Heart left ventricle (tissue), 16 donors: ENCODE results near the gene MACROD1. TPM values are rescaled to one million over a fixed set of nuclear protein-coding genes. Genes with fewer than 3 reads are reported as not detected.

Experiments
- ATAC-seq, 4 donors: fragments of 200-7000 bp; cut with Tn5 transposase; one replicate each; pipeline ENCODE4 v1.9.1; 2020 to 2022; ENCODE audit warnings: moderate library complexity in 4 of 4, mild to moderate bottlenecking in 3 of 4, moderate number of reproducible peaks in 1 of 4
- DNase-seq, 5 donors: peaks; one replicate each; pipeline ENCODE4 v3.0.0-alpha.2; 2020
- H3K27ac ChIP-seq, 12 donors: fragments of 200-600 bp; sonication (generic) in 4 of 12; one replicate each; pipeline versions ENCODE4 v1.5.0 to v1.8.0; 2016 to 2022; ENCODE audit warnings: mild to moderate bottlenecking in 2 of 12
- H3K27me3 ChIP-seq, 9 donors: fragments of 200-600 bp; sonication (generic) in 2 of 9; one replicate each; pipeline versions ENCODE4 v1.5.1 to v1.8.0; 2016 to 2022; ENCODE audit warnings: mild to moderate bottlenecking in 3 of 9
- H3K36me3 ChIP-seq, 9 donors: fragments of 200-600 bp; sonication (generic) in 2 of 9; one replicate each; pipeline versions ENCODE4 v1.5.0 to v1.8.0; 2018 to 2022; ENCODE audit warnings: mild to moderate bottlenecking in 2 of 9
- H3K4me1 ChIP-seq, 12 donors: fragments of 200-600 bp; sonication (generic) in 4 of 12; one replicate each; pipeline versions ENCODE4 v1.5.0 to v1.8.0; 2016 to 2022; ENCODE audit warnings: mild to moderate bottlenecking in 3 of 12
- H3K4me3 ChIP-seq, 12 donors: fragments of 200-600 bp; sonication (generic) in 4 of 12; one replicate each; pipeline versions ENCODE4 v1.5.0 to v1.8.0; 2017 to 2022; ENCODE audit warnings: mild to moderate bottlenecking in 9 of 12, moderate library complexity in 4 of 12
- H3K9me3 ChIP-seq, 12 donors: fragments of 200-600 bp; sonication (generic) in 4 of 12; one replicate each; pipeline versions ENCODE4 v1.5.0 to v1.8.0; 2016 to 2022; ENCODE audit warnings: mild to moderate bottlenecking in 1 of 12
- POLR2A ChIP-seq, 2 donors: fragments of 450-650 bp; IDR thresholded peaks; one replicate each; pipeline ENCODE4 v1.6.1; 2017; ENCODE audit warnings: antibody characterized with exemption in 2 of 2, mild to moderate bottlenecking in 2 of 2, moderate library complexity in 2 of 2
- WGBS, 4 donors: extraction: QIAGEN DNeasy Blood & Tissue Kit in 2 of 4; methylation state at CpG; one replicate each; pipeline versions ENCODE4 v1.1.5 to v1.1.7; 2013 to 2018; 5-methylcytosine and 5-hydroxymethylcytosine counted together
- intact Hi-C, 10 donors: fragments of 100-400 bp; cut with DNase I; formaldehyde crosslinking; loops; one replicate each; pipeline versions ENCODE4 v1.11.1 to v1.14.2; 2022
- polyA plus RNA-seq, 2 donors: library from polyadenylated mRNA; stranded (reverse); fragments of 200-250 nt; gene quantifications; one replicate each; pipeline ENCODE4 v1.2.3, GENCODE V29; 2013
- total RNA-seq, 9 donors: library from RNA; depleted of rRNA in 2 of 9; stranded (reverse); fragments of >200 nt in 2 of 9; fragmentation: NEBNext Ultra II Directional in 3 of 9; extraction: Animal tissue kit (Norgen Biotek cat#: 25700) in 3 of 9; gene quantifications; one replicate each; pipeline versions ENCODE4 v1.1.0 to v1.2.4, GENCODE V29; 2016 to 2023
- TF ChIP-seq, protein P1 (sequence below), 12 donors: fragments of 200-600 bp; sonication (generic) in 4 of 12; IDR thresholded peaks; one replicate each; pipeline versions ENCODE4 v1.5.0 to v1.8.0; 2018 to 2022; ENCODE audit warnings: antibody characterized with exemption in 12 of 12, mild to moderate bottlenecking in 5 of 12
- donor health status: ischemic (EF 13 %, LVEDD 7.1; RV severe dilation, severe dysfunction).
- donor health status: healthy with polysubstance abuse.
- donor health status: DM: no; HTN: yes; CAD: no.
- donor health status: DM: no; HTN: no; CAD: no.
- donor health status: ischemic (EF 25% LVEDD 6.9; RV normal size, moderate dysfunction).
- donor health status: ischemic (EF 25% LVEDD 5.7; RV mildly dilated, moderate dysfunction).
- donor health status: healthy.
- donor health status: DM: yes; HTN: yes; CAD: no.
- donor health status: ischemic (EF 35%, LVEDD 5.7; RV mildly dilated, moderate dysfunction).
- donor health status: nonischemic (EF 11% LVEDD 7.7; RV severe dilation, severe dysfunction).
- donor health status: DM: yes; HTN: yes; CAD: no.
- donor health status: PGD.
- donor health status: ischemic (EF 29% LVEDD 5.4; RV normal size, mild dysfunction).
- donor health status: nonischemic (EF 23%, LVEDD 6.1; RV moderate dilation, normal function).

MACROD1 gene
- total and polyA plus RNA-seq, 11 donors: 48.9 to 287 (median 116) TPM

DNA sequence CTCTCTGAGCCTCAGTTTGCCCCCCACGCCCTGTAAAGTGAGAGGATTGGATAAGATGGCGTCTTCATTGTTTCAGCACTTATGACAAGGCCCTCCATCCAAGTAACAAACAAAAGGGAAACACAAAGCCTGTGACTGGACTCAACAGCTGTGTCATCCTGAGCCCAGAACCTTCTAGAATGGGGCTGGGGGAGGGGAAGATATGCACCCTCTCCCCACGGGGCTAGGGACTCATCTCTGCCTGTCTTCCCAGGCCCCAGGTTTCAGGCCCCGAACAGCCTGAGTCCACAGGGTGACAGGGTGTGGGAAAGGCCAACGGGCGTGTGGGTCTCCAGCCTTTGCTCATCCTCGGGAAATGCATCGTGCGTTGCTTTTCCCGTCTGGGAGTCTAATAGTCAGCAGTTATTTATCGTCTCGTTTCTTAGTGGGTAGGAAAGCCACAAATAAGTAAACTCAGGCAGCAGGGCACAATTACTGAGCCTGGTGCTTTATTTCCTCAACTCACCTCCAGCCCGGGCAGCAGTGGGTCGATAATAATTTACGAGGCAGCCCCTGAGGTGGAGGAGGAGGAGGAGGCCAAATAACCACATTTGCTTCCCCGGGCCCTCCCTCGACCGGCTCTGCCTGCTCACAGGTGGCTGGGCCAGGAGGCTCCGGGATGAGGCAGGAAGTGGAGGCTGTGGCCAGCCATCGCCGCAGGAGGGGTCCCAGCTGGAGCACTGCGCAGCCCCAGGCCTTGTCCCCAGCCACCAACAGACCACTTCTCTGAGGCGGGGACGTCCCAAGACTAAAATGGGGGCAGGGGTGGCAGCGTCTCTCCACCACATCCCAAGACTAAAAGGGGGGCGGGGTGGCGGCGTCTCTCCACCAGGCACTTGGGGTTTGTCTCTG, 75.8 kb downstream of the MACROD1 start:
- no peak for DNase-seq
- no peak for ATAC-seq
- H3K4me1 ChIP-seq: peaks cover 0 to 42% (median 0%) of the 10 kb centered on the region in 12 donors

GRCh38 chr11:64089493-64089892, 76.4 kb downstream of the MACROD1 start:
- no peak for TF ChIP-seq POLR2A (IDR thresholded peaks at IDR 0.05)
- TF ChIP-seq, protein P1, sequence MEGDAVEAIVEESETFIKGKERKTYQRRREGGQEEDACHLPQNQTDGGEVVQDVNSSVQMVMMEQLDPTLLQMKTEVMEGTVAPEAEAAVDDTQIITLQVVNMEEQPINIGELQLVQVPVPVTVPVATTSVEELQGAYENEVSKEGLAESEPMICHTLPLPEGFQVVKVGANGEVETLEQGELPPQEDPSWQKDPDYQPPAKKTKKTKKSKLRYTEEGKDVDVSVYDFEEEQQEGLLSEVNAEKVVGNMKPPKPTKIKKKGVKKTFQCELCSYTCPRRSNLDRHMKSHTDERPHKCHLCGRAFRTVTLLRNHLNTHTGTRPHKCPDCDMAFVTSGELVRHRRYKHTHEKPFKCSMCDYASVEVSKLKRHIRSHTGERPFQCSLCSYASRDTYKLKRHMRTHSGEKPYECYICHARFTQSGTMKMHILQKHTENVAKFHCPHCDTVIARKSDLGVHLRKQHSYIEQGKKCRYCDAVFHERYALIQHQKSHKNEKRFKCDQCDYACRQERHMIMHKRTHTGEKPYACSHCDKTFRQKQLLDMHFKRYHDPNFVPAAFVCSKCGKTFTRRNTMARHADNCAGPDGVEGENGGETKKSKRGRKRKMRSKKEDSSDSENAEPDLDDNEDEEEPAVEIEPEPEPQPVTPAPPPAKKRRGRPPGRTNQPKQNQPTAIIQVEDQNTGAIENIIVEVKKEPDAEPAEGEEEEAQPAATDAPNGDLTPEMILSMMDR (IDR thresholded peaks at IDR 0.05): no peak
- Histone ChIP-seq H3K36me3 (no peaks in the 10 kb centered on the region), H3K9me3 (no peaks in the 10 kb centered on the region), H3K4me1 (peaks cover 0 to 45% (median 0%) of the 10 kb centered on the region in 12 donors), H3K27me3 (no peaks in the 10 kb centered on the region), H3K27ac (peak overlapping the region in 1 of 12 donors; percentile 29), H3K4me3 (no peak overlapping the region)
- intact Hi-C loops: no loop called here
- ATAC-seq (no peak), DNase-seq (no peak)
- 83 to 85% (median 84%) methylated on average over 7 of the region's 7 CpGs for WGBS, 4 donors

More for the DNA sequence above, 75.8 kb downstream of the MACROD1 start:
- Histone ChIP-seq H3K27ac (peak overlapping the region in 1 of 12 donors; percentile 29), H3K9me3 (no peaks in the 10 kb centered on the region), H3K36me3 (no peaks in the 10 kb centered on the region), H3K27me3 (no peaks in the 10 kb centered on the region), H3K4me3 (no peak overlapping the region)
- no peak for TF ChIP-seq POLR2A (IDR thresholded peaks at IDR 0.05)
- TF ChIP-seq, protein P1 (IDR thresholded peaks at IDR 0.05): no peak
- 87 to 90% (median 89%) methylated on average over 25 to 28 of the region's 28 CpGs for WGBS, 4 donors
- intact Hi-C loops: no loop called here

DNA sequence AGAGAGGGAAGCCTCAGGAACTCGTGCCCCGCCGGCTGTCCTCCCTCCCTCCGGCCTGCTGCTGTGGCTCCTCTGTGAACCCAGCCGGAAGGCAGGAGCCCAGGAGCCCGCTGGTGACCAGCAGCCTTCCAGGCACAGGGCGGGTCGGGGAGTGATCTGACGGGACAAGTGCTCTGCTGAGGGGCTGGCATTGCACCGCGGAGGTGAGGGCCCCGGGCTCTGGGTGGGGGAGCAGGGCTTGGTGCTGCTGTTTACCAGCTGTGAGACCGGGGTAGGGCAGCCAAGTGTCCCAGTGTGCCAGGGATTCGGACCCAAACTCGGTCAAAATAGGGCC, 76.9 kb downstream of the MACROD1 start:
- no peak for ATAC-seq
- TF ChIP-seq POLR2A (IDR thresholded peaks at IDR 0.05): no peak
- TF ChIP-seq, protein P1 (IDR thresholded peaks at IDR 0.05): no peak
- no peak for DNase-seq
- no peak overlapping the region for H3K27ac ChIP-seq
- no peaks in the 10 kb centered on the region for H3K36me3 ChIP-seq
- intact Hi-C loops: no loop called here
- no peaks in the 10 kb centered on the region for H3K9me3 ChIP-seq
- H3K4me1 ChIP-seq: peaks cover 0 to 48% (median under 1%) of the 10 kb centered on the region in 12 donors
- 83 to 95% (median 91%) methylated on average over 2 to 15 of the region's 15 CpGs for WGBS, 4 donors
- H3K27me3 ChIP-seq: no peaks in the 10 kb centered on the region
- no peak overlapping the region for H3K4me3 ChIP-seq

DNA sequence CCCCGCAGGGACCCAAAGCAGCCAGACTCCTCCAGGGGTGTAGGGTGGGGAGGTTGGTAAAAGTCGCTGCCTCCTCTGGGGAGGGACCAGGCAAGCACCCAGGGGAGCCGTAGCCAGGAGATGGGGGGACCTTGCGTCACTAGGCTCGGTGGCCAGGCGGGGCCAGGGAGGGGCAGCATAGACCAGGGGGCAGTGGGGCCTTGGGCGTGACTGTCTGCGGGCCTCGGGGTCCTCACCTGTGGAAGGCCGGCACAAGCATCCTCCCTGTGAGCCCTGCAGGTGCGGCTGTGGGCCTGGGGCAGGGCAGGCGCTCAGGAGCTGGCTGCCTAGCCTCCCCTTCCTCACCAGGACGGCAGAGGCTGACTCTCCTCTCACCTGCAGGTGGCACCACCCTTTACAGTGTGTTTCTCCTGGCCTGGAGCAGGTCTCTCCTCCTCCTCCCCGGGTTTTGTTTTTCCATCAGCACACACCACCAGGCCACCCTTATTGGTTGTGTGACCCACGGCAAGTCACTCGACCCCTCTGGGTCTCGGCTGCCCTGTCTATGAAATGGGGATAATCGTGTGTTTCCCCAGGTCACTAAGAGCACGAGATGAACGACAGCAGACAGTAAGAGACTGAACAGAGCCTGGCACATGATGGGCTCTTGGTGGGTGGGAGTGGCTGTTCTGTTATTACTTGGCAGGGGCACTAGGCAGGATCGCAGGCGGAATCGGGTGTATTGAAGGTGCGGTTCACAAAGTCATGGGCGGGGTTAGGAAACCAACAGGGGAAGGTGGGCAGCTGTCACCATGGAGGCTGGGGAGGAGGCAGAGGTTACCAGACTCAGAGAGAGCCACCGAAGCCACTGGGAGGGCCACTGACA, 77.5 kb downstream of the MACROD1 start:
- intact Hi-C loops: no loop called here
- no peak for DNase-seq
- WGBS, 4 donors: 87 to 91% (median 90%) methylated on average over 22 to 26 of the region's 26 CpGs
- H3K4me3 ChIP-seq: no peak overlapping the region
- TF ChIP-seq POLR2A (IDR thresholded peaks at IDR 0.05): no peak
- TF ChIP-seq, protein P1 (IDR thresholded peaks at IDR 0.05): no peak
- peaks cover 0 to 48% (median 2%) of the 10 kb centered on the region in 12 donors for H3K4me1 ChIP-seq
- H3K27me3 ChIP-seq: no peaks in the 10 kb centered on the region
- H3K27ac ChIP-seq: no peak overlapping the region
- no peak for ATAC-seq
- no peaks in the 10 kb centered on the region for H3K9me3 ChIP-seq
- no peaks in the 10 kb centered on the region for H3K36me3 ChIP-seq
